ENCODE measurements around the gene MAP3K9.

MAP3K9 gene

GRCh38 chr14:70804556-70805162 is 4.7 kb downstream of the MAP3K9 start:
- no peaks in the 10 kb centered on the region for H4K20me1 ChIP-seq (ENCODE audit: insufficient read depth, low read length)
- H3K27ac ChIP-seq (ENCODE audit: low read length), result no peak overlapping the region
- H3K9me3 ChIP-seq (replicated peaks; ENCODE audit: insufficient read depth, low read length), result no peaks in the 10 kb centered on the region
- no peak for DNase-seq
- H3K9ac ChIP-seq (ENCODE audit: low read length), result no peak overlapping the region
- TF ChIP-seq EZH2 (optimal IDR thresholded peaks at IDR 0.05; ENCODE audit: low read depth, low read length) (no peak), EZH2phosphoT487 (IDR thresholded peaks at IDR 0.05; ENCODE audit: low read length) (no peak), CTCF (IDR thresholded peaks at IDR 0.05; ENCODE audit: low read length) (no peak)
- H3K79me2 ChIP-seq (ENCODE audit: low read length), result no peaks in the 10 kb centered on the region
- no peak overlapping the region for H2AFZ ChIP-seq (ENCODE audit: low read length)
- H3F3A ChIP-seq (ENCODE audit: insufficient read depth, low read length), result no peaks in the 10 kb centered on the region
- H3K36me3 ChIP-seq (replicated peaks; ENCODE audit: insufficient read depth, low read length), result no peaks in the 10 kb centered on the region
- H3K4me3 ChIP-seq (ENCODE audit: low read length), result no peak overlapping the region
- H3K9me2 ChIP-seq (replicated peaks; ENCODE audit: insufficient read depth, low read length), result no peaks in the 10 kb centered on the region
- no peaks in the 10 kb centered on the region for H3K4me1 ChIP-seq (ENCODE audit: low read length)
- H3K27me3 ChIP-seq (replicated peaks; ENCODE audit: insufficient read depth, low read length), result no peaks in the 10 kb centered on the region
- H3K4me2 ChIP-seq (ENCODE audit: low read depth, low read length), result no peak overlapping the region

- H3K9ac ChIP-seq (ENCODE audit: low read length), result no peak overlapping the region
- no peak overlapping the region for H3K27ac ChIP-seq (ENCODE audit: low read length)
- no peaks in the 10 kb centered on the region for H3K36me3 ChIP-seq (replicated peaks; ENCODE audit: insufficient read depth, low read length)
- TF ChIP-seq CTCF (IDR thresholded peaks at IDR 0.05; ENCODE audit: low read length) (no peak), EZH2phosphoT487 (IDR thresholded peaks at IDR 0.05; ENCODE audit: low read length) (no peak), EZH2 (optimal IDR thresholded peaks at IDR 0.05; ENCODE audit: low read depth, low read length) (no peak)
- no peaks in the 10 kb centered on the region for H3K9me3 ChIP-seq (replicated peaks; ENCODE audit: insufficient read depth, low read length)
- no peak overlapping the region for H3K4me2 ChIP-seq (ENCODE audit: low read depth, low read length)
- no peaks in the 10 kb centered on the region for H3K79me2 ChIP-seq (ENCODE audit: low read length)
- H3K9me2 ChIP-seq (replicated peaks; ENCODE audit: insufficient read depth, low read length), result no peaks in the 10 kb centered on the region
- DNase-seq, result no peak
- no peaks in the 10 kb centered on the region for H3K4me1 ChIP-seq (ENCODE audit: low read length)
- no peak overlapping the region for H2AFZ ChIP-seq (ENCODE audit: low read length)
- H3K4me3 ChIP-seq (ENCODE audit: low read length), result no peak overlapping the region
- no peaks in the 10 kb centered on the region for H4K20me1 ChIP-seq (ENCODE audit: insufficient read depth, low read length)
- H3F3A ChIP-seq (ENCODE audit: insufficient read depth, low read length), result no peaks in the 10 kb centered on the region
- H3K27me3 ChIP-seq (replicated peaks; ENCODE audit: insufficient read depth, low read length), result no peaks in the 10 kb centered on the region
Measured at GRCh38 chr14:70803321-70804310, 5.7 kb downstream of the MAP3K9 start.

DNA sequence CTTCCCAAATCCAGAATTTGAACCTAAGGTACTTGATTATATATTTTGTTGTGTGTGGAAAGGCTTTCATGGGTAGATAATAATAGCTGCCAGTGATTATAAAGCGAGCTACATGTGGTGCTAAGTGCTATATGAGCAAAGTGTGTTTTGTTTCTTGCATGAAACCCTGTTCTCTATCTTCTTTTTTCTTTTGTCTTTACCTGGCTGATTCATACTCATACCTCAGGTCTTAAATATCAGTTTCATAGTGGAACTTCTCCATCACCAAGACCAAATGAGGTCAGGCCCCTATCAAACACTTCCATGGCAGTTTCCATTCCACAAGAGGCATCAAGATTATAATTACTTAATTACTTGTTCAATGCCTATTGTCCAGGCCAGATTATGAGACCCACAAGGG is 6.9 kb downstream of the MAP3K9 start:
- TF ChIP-seq EZH2phosphoT487 (IDR thresholded peaks at IDR 0.05; ENCODE audit: low read length), result no peak
- no peak for TF ChIP-seq EZH2 (optimal IDR thresholded peaks at IDR 0.05; ENCODE audit: low read depth, low read length)
- TF ChIP-seq CTCF (IDR thresholded peaks at IDR 0.05; ENCODE audit: low read length), result no peak
- no peak overlapping the region for H3K27ac ChIP-seq (ENCODE audit: low read length)

More for the DNA sequence above, 6.9 kb downstream of the MAP3K9 start:
- no peak for DNase-seq
- no peaks in the 10 kb centered on the region for H3K4me1 ChIP-seq (ENCODE audit: low read length)
- H3K79me2 ChIP-seq (ENCODE audit: low read length), result no peaks in the 10 kb centered on the region
- no peaks in the 10 kb centered on the region for H3K27me3 ChIP-seq (replicated peaks; ENCODE audit: insufficient read depth, low read length)
- no peaks in the 10 kb centered on the region for H3K36me3 ChIP-seq (replicated peaks; ENCODE audit: insufficient read depth, low read length)
- H3K9me2 ChIP-seq (replicated peaks; ENCODE audit: insufficient read depth, low read length), result no peaks in the 10 kb centered on the region
- H3K9ac ChIP-seq (ENCODE audit: low read length), result no peak overlapping the region
- H4K20me1 ChIP-seq (ENCODE audit: insufficient read depth, low read length), result no peaks in the 10 kb centered on the region
- no peaks in the 10 kb centered on the region for H3F3A ChIP-seq (ENCODE audit: insufficient read depth, low read length)
- H3K9me3 ChIP-seq (replicated peaks; ENCODE audit: insufficient read depth, low read length), result no peaks in the 10 kb centered on the region
- no peak overlapping the region for H3K4me3 ChIP-seq (ENCODE audit: low read length)
- H3K4me2 ChIP-seq (ENCODE audit: low read depth, low read length), result no peak overlapping the region
- H2AFZ ChIP-seq (ENCODE audit: low read length), result no peak overlapping the region
